Lower leg skin (tissue), 3 donors: ENCODE measurements around the gene AFF4.

Source experiments
- POLR2A ChIP-seq, 2 donors: fragments of 450-650 bp; IDR thresholded peaks; one replicate each; pipeline ENCODE4 v1.6.1; 2016 to 2017; ENCODE audit warnings: antibody characterized with exemption in 2 of 2, mild to moderate bottlenecking in 1 of 2, moderate library complexity in 1 of 2
- TF ChIP-seq, protein P1 (sequence below), 3 donors: fragments of 450-650 bp; IDR thresholded peaks; one replicate each; pipeline ENCODE4 v1.5.1; 2016; ENCODE audit warnings: antibody characterized with exemption in 3 of 3, mild to moderate bottlenecking in 3 of 3, moderate library complexity in 2 of 3

DNA sequence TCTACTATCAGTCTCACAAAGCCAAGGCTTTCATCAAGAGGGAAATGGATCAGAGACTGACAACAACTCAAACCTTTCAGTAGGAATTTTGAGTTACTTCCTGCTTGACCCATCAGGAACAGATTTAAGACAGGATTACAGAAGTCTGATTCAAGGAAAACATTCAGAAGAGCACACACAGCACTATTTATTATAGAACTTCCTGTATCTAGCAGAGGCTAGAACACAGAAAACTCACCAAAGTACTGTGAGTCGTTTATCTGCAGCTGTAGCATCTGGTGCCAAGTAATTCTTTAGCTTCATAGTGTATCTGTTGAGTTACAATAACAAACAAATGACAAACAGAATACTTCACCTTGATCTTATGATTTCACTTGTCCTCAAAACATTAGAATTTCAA, 76.2 kb downstream of the AFF4 start:
- TF ChIP-seq, protein P1, sequence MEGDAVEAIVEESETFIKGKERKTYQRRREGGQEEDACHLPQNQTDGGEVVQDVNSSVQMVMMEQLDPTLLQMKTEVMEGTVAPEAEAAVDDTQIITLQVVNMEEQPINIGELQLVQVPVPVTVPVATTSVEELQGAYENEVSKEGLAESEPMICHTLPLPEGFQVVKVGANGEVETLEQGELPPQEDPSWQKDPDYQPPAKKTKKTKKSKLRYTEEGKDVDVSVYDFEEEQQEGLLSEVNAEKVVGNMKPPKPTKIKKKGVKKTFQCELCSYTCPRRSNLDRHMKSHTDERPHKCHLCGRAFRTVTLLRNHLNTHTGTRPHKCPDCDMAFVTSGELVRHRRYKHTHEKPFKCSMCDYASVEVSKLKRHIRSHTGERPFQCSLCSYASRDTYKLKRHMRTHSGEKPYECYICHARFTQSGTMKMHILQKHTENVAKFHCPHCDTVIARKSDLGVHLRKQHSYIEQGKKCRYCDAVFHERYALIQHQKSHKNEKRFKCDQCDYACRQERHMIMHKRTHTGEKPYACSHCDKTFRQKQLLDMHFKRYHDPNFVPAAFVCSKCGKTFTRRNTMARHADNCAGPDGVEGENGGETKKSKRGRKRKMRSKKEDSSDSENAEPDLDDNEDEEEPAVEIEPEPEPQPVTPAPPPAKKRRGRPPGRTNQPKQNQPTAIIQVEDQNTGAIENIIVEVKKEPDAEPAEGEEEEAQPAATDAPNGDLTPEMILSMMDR (IDR thresholded peaks at IDR 0.05), result no peak
- TF ChIP-seq POLR2A (IDR thresholded peaks at IDR 0.05), result no peak
